Left colon (tissue), 2 donors: Measurements from ENCODE around the gene ADAMTS10. TPM values are rescaled to one million over a fixed set of nuclear protein-coding genes. Genes with fewer than 3 reads are reported as not detected.

Source experiments
- ATAC-seq: fragments of 200-7000 bp; cut with Tn5 transposase; one replicate; pipeline ENCODE4 v1.9.1; 2020; ENCODE audit warnings: mild to moderate bottlenecking, moderate library complexity
- DNase-seq, 2 donors: peaks; one replicate each; pipeline ENCODE4 v3.0.0-alpha.2; 2020
- intact Hi-C, 2 donors: fragments of 100-400 bp; cut with DNase I in 1 of 2; cut with micrococcal nuclease in 1 of 2; formaldehyde crosslinking; loops; one replicate each; pipeline versions ENCODE4 v1.11.2 to v1.14.0; 2022; cut with DNase I, micrococcal nuclease
- total RNA-seq, 2 donors: library from RNA; stranded (reverse); fragmentation: NEBNext Ultra II Directional; extraction: Animal tissue kit (Norgen Biotek cat#: 25700); gene quantifications; one replicate each; pipeline ENCODE4 v1.2.1, GENCODE V29; 2021
- donor health status: DM: no; HTN: no; CAD: no.
- donor health status: DM: yes; HTN: yes; CAD: no.

ADAMTS10 gene
- total RNA-seq, 2 donors from 2014 or later = 4.2 to 8.9 TPM

DNA sequence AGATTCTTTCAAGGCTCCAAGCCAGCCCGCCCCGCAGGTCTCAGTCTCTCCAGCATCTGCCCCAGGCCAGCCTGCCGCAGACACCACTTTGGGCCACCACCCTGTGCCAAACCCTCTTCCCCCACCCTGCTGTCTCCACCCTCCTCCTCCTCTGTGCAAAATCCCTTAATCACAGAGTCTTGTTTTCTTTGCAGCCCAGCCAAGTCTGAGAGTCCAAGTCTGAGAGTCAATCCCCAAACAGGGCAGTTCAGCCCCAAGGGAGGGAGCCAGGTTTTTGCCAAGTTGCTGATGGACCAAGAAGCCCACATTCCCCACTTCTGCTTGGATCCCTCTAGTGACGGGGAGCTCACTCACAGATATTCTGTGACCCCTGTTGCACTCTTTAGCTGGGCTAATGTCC, 3.1 kb downstream of the ADAMTS10 start:
- DNase-seq = no peak
- intact Hi-C loops = no loop called here
- no peak for ATAC-seq

DNA sequence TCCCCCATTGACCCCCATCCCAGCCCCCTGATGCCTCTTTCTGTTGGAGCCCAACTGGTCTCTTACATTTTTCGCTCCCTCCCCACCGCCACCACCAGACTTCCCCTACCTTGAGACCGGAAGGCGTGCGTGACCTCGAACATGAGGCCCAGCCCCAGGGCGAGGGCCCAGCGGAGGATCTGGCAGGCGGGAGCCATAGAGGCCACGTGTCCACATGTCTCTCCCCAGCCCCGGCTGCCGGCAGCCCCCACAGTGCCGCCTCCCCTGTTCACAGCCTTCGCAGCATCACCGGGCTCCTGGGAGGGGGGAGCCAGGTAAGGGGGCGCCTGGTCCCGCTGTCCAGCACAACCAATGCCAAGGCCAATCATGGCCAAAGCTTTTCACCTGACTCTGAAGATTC, 5.0 kb downstream of the ADAMTS10 start:
- no peak for ATAC-seq
- no peak for DNase-seq
- intact Hi-C loops = no loop called here

DNA sequence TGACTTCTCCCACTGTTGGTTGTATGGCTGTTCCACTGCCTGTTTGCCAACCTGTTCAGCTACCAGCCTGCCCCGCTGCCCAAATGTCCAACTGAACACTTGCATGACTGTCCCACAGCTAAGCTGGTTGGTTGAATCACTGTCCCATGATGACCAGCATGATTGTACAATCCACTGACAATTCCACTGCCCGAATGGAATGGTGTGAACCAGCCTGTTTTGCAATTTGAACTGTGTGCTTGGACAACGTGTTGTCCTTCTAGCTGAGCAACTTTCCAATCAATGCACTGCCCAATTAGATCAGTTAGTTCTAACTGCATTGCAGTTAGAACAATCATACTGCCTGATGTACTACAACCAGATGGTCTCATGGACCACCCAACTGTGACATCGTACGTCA, 8.7 kb downstream of the ADAMTS10 start:
- intact Hi-C loops = no loop called here
- ATAC-seq = no peak
- DNase-seq = no peak

DNA sequence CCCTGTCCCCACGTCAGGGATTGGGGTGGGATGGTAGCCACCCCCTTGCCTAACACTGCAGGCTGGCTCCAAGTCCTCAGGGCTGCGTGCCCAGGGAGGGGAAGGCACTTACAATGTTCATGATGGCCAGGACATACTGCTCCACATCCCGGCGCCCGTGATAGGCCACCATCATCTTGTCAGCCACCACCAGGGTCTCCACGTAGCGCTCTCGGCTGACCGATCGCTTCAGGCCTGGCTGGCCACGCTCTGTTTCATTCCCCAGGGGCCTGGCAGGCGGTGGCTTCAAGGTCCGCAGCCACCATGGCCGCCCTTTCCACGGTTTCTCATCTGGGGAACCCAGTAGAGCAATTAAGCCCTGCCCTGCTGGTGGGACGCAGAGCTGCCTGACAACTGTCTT, 9.7 kb downstream of the ADAMTS10 start:
- intact Hi-C loops = no loop called here
- DNase-seq (no peak), ATAC-seq (no peak)

DNA sequence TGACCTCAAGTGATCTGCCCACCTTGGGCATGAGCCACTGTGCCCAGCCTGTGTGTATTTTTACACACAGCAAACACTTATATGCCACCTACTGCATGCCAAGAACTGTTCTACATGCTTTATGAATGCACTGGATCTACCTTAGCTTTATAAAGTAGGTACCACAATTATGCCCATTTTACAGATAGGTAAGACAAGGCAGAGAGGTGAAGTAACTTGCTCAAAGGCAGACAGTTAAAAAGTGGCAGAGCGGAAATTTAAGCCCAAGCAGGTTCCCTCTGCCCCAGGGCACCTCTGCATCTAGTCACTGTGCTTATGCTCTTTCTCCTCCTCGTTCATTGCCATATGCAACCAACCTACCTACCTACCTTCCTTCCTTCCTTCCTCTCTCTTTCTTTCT, 10.5 kb downstream of the ADAMTS10 start:
- ATAC-seq = no peak
- intact Hi-C loops = no loop called here

DNA sequence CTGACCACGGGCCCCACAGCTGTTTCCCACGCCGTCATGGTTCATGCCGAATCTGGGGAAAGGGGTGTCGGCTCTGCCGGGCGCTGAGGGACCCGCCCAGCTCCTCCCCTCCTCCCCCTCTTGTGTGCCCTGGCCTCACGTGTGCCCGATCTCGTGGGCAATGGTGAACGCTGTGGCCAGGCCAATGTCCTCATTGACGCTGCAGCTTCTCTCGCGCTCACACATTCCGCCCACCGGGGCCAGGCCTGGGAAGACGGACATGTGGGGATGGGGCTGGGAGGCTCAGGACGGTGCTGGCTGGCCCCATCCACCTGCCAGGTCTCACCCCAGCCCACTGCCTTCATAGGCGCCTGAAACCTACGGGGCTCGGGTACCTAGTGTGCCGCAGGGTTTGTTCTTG, 14.3 kb downstream of the ADAMTS10 start:
- no peak for DNase-seq
- intact Hi-C loops = no loop called here
- ATAC-seq = no peak

More for the DNA sequence above, 10.5 kb downstream of the ADAMTS10 start:
- no peak for DNase-seq

DNA sequence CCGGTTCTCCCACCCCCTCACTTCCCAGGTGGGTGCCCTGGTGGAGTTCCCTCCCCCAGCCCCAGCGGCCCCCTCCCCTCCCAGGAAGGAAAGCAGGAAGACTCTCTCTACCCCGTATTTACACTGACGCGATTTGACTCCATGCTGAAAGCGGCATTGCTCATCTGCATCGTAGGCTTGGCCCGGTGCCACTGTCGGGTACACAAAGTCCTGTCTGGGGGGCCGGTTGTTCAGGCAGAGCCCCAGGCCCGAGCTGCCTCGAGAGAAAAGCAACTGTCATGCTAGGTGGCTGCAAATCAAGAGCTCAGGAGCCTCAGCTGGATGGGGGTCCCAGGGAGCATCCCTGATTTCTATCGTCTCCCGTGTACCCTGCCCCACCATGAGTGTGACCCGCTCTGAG, 14.9 kb downstream of the ADAMTS10 start:
- intact Hi-C loops = no loop called here
- DNase-seq = no peak
- no peak for ATAC-seq

DNA sequence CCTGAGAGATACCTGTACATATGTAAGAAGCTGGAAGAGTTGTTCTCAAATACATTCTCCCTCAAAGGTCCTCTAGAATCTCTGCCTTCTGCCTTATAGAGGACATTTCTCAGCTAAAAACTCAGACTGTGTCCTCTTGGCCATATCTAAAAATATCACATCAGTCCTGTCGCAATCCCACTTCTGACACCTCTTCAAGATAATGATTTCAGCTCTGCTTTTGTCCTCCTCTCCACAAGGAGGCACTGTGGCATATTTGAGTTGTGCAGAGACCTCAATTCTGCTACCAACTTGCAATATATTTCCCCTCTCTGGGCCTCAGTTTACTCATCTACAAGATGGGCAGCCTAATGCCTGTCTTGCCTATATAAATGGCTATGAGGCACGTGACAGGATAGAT, 16.6 kb downstream of the ADAMTS10 start:
- DNase-seq = no peak
- intact Hi-C loops = no loop called here
- no peak for ATAC-seq

DNA sequence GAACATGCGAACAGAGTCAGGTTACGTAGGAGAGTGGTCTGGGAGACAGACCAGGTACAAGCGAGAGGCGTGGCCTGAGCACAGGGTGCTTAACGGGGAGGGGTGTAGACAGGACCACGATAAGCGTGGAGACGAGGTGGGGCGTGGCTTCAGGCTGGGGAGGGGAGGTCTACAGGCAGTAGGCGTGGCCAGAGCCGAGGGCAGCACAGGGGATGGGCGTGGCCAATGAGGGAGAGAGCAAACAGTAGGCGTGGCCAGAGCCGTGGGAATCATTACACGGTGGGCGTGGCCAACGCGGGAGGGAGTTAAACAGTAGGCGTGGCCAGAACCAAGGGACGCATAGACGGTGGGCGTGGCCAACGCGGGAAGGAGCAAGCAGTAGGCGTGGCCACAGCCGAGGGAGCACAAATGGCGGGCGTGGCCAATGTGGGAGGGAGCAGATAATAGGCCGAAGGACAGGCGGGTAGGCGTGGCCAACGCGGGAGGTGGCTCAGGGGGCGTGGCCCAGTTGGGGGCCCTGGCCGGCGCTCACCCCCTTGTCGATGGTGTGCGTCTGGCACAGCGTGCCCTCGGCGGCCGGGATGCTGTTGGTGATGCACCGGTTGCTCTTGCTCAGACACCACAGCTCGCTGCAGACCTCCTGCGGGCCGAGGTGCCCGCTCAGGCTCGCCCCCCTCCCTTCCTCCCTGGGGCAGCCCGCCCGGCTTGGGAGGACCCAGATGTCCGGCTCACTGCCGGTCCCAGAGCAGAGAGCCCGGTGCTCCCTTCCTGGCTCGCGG, 18.1 kb downstream of the ADAMTS10 start:
- intact Hi-C loops = no loop called here
- ATAC-seq (peak; percentile 64), DNase-seq (peak; percentile 86 to 87)

DNA sequence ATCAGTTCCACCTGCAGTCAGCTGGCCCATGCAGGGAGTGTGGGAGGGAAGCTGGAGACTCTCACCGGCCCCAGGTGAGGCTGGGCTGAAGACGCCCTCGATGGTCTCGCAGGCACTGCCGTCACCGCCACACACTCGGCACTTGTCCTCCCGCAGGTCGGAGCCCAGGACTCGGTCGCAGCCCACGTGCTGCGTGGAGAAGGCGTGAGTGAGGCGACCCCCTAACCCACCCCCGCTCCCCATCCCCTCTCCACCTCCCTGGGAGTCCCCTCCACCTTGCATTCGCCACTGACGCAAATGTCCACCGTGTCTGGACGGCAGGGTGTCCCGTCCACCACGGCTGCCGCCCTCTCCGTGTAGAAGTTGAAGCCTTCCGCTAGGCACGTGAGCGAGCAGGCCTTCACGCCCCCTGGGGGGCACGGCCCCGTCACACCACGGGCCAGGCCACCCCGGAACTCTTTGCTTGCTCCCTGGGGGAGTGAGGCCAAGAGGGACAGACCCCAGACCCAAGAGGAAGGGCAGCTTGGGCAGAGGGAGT, 21.3 kb downstream of the ADAMTS10 start:
- intact Hi-C loops = loop anchor here in 1 of 2 donors (10.0 kb wide), 1 partner anchor 56 kb away; no protein-coding TSS in a partner anchor
- ATAC-seq (no peak), DNase-seq (no peak)

DNA sequence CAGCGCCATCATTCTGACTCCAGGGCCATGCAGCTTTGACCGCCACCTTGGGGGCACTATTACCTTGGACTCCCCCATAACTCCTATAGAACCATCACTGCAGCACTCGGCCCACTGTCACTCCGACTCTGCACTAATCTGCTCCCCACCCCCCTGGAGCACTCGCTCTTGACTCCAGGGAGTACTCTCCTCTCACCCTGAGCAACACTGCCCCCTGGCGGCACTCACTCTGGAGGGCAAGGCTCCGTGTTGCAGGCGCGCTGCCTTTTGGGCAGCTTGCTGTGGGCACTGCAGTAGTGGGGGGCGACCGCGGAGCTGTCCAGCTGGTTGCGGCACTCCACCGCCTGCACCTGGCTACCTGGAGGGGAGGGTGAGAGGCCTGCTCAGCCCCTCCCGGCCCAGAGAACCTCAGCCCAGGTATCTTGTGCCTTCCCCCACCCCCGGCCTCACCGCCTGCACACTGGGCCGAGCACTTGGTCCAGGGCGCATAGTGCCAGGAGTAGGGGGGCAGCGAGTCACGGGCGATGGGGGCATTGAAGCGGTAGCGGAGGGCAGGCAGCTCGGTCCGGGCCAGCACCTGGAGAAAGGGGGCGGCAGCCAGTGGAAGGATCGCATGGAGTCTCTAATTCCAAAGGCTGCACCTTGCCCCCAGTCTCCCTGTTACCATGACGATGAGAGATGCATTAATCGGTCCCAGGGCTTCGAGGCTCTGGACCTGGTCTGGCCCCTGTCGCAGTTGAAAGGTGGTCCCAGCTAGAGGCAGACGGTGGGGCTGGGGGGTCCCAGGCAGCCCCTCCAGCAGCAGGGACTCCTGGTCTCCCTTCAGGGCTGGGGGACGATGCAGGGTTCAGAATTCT, 24.4 kb downstream of the ADAMTS10 start:
- peak; percentile 74 for ATAC-seq
- intact Hi-C loops = loop anchor here in 1 of 2 donors (10.0 kb wide), 1 partner anchor 59 kb away; no protein-coding TSS in a partner anchor
- peak in 1 of 2 donors; percentile 75 for DNase-seq

DNA sequence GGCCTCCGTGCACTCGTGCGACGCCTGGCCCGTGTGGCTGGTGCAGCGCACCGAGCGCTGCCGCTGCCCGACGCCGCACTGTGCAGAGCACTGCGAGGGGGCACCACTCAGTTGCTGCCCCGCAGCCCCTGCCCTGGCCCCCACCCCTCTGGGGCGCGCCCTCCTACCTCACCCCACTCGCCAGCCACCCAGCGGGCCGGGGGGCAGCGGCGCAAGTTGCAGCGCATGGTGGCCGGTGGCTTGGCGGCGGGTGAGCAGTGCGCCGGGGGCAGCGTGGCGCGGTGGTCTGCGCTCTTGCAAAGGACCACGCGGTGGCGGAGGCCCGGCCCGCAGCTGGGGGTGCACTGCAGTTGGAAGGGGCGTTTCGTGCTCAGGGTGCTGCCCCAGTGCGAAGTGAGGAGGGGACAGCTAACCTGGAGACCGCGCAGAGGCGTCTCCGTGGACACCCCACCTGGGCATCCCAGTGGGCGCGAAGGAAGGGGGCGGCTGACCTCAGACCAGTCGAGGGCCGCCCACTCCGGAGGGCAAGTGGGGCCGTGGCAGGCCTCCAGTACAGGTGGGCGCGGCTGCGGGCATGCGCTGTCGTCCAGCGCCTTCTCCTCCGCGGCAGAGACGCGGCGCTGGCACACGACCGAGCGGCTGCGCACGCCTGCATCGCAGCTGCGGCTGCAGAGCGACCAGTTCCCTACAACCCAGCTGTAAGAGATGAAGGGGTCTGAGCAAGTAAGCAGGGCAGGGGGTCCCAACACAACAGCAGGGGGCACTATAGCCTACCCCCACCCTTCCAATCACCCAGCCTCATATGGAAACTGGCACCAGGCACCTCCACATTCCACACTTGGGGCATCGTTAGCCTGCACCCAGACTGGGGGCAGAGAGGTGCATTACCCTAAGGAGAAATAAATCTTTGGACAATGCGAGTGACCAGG, 25.3 kb downstream of the ADAMTS10 start:
- no peak for ATAC-seq
- intact Hi-C loops = loop anchor here in 1 of 2 donors (10.0 kb wide), 1 partner anchor 60 kb away; no protein-coding TSS in a partner anchor
- DNase-seq = no peak

DNA sequence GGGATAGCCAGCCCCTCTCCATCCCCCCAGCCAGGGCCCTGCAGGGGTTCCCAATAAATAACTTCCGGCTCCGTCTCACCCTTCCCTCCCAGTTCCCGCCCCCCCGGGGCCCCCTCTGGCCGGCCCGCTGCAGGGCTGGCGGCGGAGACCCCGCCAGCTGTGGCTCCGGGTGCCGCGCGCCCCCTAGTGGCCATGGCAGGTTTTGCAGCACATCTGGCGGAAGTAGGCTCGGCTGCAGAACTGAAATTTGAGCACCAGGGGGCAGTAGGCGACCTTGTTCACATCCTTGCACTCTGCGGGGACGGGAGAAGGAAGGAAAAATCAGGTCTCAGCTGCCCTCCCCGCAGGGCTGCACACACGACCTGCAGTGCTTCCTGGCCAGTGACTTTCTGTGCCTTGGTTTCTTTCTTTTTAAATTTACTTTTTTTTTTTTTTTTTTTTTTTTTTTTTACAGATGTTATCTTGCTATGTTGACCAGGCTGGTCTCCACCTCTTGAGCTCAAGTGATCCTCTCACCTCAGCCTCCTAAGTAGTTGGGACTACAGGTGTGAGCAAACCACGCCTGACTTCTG, 29.7 kb downstream of the ADAMTS10 start:
- DNase-seq = peak; percentile 77 to 87
- intact Hi-C loops = loop anchor here in 1 of 2 donors (10.0 kb wide), 1 partner anchor 64 kb away; no protein-coding TSS in a partner anchor
- peak; percentile 66 for ATAC-seq

DNA sequence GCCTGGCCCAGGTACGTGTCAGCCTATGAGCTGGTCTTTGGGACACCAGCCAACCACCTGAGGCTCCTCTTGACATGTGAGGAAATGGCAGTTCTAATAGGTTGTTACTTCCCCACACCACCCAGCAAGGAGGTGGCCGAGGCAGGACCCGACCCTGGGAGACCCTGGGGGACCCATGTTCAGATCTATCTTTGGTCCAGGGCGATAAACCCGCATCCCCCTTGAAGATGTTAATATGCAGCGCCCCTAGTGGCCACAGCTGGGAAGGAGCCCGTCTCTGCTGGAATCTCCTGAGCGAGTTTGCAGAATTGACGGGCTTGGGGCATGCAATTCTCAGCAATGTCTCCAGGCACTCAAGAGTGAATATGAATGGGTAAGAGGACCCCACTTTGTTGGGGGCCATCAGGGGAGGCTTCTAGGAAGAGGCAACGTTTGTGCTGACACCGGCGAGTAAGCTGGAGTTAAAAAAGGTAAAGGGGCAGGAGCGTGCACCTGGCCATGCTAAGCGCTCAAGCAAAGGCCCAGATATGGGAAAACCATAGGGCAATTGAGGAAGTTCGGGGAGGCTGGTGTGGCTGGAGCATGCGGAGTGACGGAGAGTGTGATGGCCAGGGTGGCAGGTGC, 31.8 kb downstream of the ADAMTS10 start:
- ATAC-seq (peak; percentile 44), DNase-seq (peak; percentile 66 to 88)
- intact Hi-C loops = no loop called here

DNA sequence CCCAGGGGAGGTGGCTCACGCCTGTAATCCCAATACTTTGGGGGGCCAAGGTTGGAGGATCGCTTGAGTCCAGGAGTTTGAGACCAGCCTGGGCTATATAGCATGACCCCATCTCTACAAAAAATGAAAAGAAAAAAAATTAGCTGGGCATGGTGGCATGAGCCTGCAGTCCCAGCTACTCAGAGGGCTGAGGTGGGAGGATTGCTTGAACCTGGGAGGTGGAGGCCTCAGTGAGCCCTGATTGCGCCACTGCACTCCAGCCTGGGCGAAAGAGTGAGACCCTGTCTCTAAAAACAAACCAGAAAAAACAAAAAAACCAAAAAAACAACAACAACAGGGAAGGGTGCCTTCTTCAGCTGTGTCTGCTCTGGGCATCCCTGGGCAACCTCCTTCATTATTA, 32.8 kb downstream of the ADAMTS10 start:
- intact Hi-C loops = no loop called here
- no peak for DNase-seq
- ATAC-seq = no peak

DNA sequence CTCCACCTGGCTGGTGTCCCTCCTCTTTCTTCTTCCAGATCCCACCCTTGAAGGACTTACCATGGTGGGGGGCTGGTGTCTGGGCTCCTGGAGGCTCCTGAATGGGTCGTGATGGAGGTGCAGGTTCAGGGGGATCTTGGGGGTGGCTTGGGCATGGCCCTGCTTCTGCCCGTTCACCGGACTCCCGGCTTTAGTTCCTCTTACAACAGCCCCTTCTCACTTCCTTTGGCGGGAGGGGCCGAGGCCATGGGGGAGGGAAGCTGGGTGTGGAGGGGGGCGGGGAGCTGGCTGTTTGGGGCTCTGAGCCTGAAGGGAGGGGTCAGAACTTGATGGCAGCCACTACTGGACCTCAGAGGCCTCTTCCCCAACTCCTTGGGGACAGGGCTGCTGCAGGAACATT, 33.3 kb downstream of the ADAMTS10 start, which contains the start of gene MYO1F:
MYO1F (minus strand) TSS at position 196 of the 400 bp plus-strand sequence; CDS start at position 63, 133 bp downstream.
- peak; percentile 15 for ATAC-seq

DNA sequence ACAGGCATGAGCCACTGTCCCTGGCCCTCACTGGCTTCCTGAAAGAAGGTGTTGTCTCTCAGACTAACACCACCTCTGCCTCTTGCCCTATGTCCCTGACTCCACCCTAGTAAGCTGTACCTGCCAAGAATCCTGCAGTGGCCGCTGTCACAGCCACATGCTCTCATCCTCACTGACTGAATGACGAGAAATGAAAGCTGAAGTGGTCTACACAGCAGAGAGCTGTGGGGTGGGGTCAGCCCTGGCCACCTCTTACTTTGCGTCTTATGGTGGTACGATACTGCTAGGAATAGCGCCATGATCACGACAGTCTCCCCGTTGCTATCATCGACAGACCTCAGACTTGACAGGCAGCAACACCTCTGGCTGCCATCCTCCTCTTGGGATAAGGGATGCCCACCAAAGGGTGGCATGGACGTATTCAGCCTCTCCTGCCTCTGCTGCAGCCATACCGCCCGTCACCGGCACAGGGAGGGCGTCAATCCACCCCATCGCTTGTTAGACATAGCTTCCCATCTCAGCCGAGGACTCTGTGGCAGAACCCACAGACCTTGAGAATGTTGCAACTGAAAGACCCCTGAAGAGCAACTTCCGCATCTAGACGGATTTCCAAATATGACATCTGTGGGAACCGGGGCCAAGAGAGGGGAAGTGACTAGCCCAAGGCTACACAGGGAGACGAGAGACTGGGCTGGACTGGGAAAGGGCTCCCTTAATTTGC, 34.1 kb downstream of the ADAMTS10 start:
- peak; percentile 84 for ATAC-seq
- intact Hi-C loops = no loop called here
- peak in 1 of 2 donors; percentile 41 for DNase-seq

More for the DNA sequence above, 33.3 kb downstream of the ADAMTS10 start, which contains the start of gene MYO1F:
- intact Hi-C loops = no loop called here
- DNase-seq = peak; percentile 54 to 62
